Fibroblast of skin of left quadriceps (primary cell): ENCODE data around the gene KRTAP5-5.
A peak's percentile ranks its signal among the peaks of the same experiment; 100 is the strongest.
"Not testable (repeated sequence)": the region's sequence is repeated elsewhere in the genome, so short reads cannot be mapped to it uniquely, and the experiment has no call there.

Source experiments
- DNase-seq, 2 experiments: peaks; one replicate each; pipeline ENCODE4 v3.0.0-alpha.2; 2013; ENCODE audit warnings: low read depth in 2 of 2

The KRTAP5-5 gene

GRCh38 chr11:1607156-1607845 lies 22.3 kb upstream of the KRTAP5-5 start:
- not testable (repeated sequence) for DNase-seq

GRCh38 chr11:1607901-1608300 lies 21.7 kb upstream of the KRTAP5-5 start:
- DNase-seq, result not testable (repeated sequence)

GRCh38 chr11:1608363-1608762 lies 21.2 kb upstream of the KRTAP5-5 start, which contains the start of gene KRTAP5-3:
KRTAP5-3 (minus strand) TSS chr11:1608463; CDS start chr11:1608385, 78 bp downstream.
- no peak for DNase-seq

- peak in 1 of 2 experiments; percentile 4 for DNase-seq
Observed at GRCh38 chr11:1618231-1618630, 11.3 kb upstream of the KRTAP5-5 start.

- DNase-seq, result no peak
Observed at GRCh38 chr11:1619449-1619848, 10.1 kb upstream of the KRTAP5-5 start.

GRCh38 chr11:1622086-1622485 lies 7.5 kb upstream of the KRTAP5-5 start, which contains the start of gene KRTAP5-4:
KRTAP5-4 (minus strand) TSS chr11:1622138; CDS start chr11:1622093, 45 bp downstream.
- no peak for DNase-seq

GRCh38 chr11:1623716-1624115 lies 5.9 kb upstream of the KRTAP5-5 start:
- no peak for DNase-seq

- no peak for DNase-seq
Observed at GRCh38 chr11:1624621-1625020, 5.0 kb upstream of the KRTAP5-5 start.

- no peak for DNase-seq
Observed at GRCh38 chr11:1625541-1625940, 4.0 kb upstream of the KRTAP5-5 start.

GRCh38 chr11:1628506-1629325 lies 859 bp upstream of the KRTAP5-5 start:
- DNase-seq, result no peak

- DNase-seq, result no peak
Observed at GRCh38 chr11:1630271-1630670, 696 bp downstream of the KRTAP5-5 start.

- no peak for DNase-seq
Observed at GRCh38 chr11:1631066-1631568, 1.5 kb downstream of the KRTAP5-5 start.

GRCh38 chr11:1632053-1632714 lies 2.6 kb downstream of the KRTAP5-5 start:
- no peak for DNase-seq

- DNase-seq, result no peak
Observed at GRCh38 chr11:1633864-1634263, 4.3 kb downstream of the KRTAP5-5 start.

- DNase-seq, result no peak
Observed at GRCh38 chr11:1636291-1636950, 6.8 kb downstream of the KRTAP5-5 start.

GRCh38 chr11:1637628-1638027 lies 8.1 kb downstream of the KRTAP5-5 start:
- DNase-seq, result no peak

- DNase-seq, result no peak
Observed at GRCh38 chr11:1638344-1638743, 8.8 kb downstream of the KRTAP5-5 start.

- no peak for DNase-seq
Observed at GRCh38 chr11:1639102-1639620, 9.6 kb downstream of the KRTAP5-5 start.

GRCh38 chr11:1639666-1640065 lies 10.1 kb downstream of the KRTAP5-5 start:
- DNase-seq, result no peak

GRCh38 chr11:1640076-1640946 lies 10.7 kb downstream of the KRTAP5-5 start:
- DNase-seq, result no peak
